Cerebellar cortex (tissue), 1 donor: Measurements from ENCODE around the gene FAM163B.
"Not testable (repeated sequence)": the region's sequence is repeated elsewhere in the genome, so short reads cannot be mapped to it uniquely, and the experiment has no call there.

Experiments
- DNase-seq: peaks from one replicate; pipeline ENCODE4 v3.0.0-alpha.2; 2015; ENCODE audit warnings: low spot score

Gene FAM163B

DNA sequence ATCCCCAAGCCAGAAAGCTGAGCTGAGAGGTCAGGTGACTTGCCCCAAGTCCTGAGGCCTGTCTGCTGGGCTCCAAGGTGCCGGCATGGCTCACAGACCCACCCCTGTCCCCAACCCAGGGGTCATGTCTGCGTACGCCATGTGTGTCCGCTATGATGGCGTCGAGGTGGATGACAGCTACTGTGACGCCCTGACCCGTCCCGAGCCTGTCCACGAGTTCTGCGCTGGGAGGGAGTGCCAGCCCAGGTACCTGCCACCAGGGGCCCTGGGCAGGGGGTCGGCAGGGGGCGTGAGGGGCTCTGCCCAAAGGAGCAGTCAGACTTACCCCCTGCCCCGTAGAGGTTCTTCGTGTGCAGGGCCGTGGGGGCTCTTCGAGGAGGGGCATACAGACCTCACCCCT lies 42.4 kb downstream of the FAM163B start:
- no peak for DNase-seq

DNA sequence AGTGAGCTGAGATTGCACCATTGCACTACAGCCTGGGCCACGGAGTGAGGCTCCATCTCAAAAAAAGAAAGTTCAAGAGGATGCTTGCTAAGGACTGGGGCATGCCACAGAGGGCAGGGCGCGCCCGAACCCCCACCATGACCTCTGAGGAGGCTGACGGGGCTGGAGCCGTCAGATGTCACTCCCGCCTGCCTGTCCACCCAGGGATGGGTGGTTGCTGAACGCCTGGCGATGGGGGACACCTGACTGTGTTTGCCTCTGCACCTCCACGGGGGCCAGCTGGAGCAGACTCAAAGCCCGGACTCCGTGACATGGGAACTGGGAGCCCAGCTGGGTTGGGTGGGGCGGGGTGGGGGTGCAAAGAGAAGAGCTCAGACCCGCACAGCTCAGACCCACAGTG lies 42.8 kb downstream of the FAM163B start:
- no peak for DNase-seq

DNA sequence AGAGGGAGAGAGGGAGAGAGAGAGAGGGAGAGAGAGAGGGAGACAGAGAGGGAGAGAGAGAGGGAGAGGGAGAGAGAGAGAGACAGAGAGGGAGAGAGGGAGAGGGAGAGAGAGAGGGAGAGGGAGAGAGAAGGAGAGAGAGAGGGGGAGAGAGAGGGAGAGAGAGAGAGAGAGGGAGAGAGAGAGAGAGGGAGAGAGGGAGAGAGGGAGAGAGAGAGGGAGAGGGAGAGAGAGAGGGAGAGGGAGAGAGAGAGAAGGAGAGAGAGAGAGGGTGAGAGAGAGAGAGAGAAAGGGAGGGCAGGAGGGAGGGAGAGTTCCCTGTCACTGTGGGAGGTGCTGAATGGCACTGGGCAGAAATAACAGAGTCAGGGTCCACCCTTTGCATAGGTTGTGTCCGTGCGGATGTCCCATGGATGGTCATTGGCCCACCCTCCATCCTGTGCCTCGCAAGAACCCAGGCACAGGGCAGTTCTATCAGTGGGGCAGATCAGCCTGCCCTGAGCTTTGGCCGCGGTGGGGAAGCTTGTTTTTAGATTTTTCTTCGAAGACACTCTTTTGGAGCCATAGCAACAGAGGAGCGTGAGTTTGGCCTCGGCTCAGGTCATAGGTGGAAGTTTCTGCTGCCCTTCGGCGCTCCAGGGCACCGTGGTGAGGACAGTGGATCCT lies 44.6 kb downstream of the FAM163B start:
- DNase-seq, result no peak

DNA sequence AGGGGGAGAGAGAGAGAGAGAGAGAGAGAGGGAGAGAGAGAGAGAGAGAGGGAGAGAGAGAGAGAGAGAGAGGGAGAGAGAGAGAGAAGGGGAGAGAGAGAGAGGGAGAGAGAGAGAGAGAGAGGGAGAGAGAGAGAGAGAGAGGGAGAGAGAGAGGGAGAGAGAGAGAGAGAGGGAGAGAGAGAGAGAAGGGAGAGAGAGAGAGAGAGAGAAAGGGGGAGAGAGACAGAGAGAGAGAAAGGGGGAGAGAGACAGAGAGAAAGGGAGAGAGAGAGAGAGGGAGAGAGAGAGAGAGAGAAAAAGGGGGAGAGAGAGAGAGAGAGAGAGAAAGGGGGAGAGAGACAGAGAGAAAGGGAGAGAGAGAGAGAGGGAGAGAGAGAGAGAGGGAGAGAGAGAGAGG lies 45.4 kb downstream of the FAM163B start:
- DNase-seq, result not testable (repeated sequence)

DNA sequence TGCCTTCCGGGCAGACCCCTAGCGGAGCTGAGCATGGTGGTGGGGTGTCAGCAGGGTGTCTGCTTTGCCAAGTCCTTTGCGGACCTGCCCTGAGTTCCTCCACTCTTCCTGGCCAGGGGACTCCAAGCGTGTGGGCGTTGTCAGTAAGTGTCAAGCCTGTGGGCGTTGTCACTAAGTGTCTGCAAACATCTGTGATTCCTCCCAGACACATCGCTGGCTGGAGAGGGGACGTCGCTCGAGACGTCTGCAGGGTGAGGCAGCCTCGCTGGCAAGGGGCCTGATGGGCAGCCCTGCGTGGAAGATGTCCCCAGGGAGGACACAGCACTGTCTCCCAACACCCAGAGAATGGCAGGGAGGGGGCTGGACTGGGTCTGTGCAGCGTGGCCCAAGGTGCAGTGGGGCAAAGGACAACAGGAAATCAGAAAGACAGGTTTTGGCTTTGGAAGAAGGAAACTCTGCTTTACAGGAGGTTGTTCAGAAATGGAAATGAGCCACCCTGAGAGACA lies 45.8 kb downstream of the FAM163B start:
- no peak for DNase-seq

DNA sequence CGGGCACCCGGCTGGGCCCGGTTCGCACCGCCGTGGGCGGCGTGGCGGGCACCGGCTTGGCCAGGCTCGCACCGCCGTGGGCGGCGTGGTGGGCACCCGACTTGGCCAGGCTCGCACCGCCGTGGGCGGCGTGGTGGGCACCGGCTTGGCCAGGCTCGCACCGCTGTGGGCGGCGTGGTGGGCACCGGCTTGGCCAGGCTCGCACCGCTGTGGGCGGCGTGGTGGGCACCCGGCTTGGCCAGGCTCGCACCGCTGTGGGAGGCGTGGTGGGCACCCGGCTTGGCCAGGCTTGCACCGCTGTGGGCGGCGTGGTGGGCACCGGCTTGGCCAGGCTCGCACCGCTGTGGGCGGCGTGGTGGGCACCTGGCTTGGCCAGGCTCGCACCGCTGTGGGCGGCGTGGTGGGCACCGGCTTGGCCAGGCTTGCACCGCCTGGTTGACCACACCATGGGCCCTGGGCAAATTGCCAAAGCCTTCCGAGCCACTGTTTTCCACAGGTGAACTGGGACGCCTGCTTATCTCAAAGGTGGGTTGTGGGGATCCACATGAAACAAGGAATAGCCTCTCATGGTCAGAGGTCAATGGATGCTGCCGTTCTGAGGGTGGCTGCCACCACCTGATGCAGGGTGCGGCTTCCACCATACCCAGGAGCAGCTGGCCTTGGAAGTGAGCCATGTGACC lies 46.4 kb downstream of the FAM163B start:
- no peak for DNase-seq

DNA sequence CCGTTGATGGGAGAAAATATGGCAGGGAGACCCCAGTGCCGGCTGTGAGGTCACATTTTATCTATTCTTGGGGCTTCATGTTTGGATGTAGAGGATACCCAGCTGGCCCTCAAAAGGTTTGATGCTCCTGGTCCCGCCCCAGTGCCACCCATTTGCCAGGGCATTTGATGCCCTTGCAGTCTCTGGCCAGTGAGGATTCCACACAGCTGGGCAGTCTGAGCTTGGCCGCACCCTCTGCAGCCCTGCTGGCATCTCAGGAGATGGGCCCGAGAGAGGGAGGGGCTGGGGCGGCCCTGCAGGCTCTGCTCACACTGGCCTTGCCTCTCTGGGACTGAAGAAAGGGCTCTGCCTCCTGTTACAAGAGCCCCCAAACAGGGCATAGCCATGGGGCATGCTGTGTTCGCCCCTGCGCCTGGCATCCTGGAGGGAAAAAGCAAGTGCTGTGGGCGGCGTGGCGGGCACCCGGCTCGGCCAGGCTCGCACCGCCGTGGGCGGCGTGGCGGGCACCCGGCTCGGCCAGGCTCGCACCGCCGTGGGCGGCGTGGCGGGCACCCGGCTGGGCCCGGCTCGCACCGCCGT lies 47.1 kb downstream of the FAM163B start:
- no peak for DNase-seq

DNA sequence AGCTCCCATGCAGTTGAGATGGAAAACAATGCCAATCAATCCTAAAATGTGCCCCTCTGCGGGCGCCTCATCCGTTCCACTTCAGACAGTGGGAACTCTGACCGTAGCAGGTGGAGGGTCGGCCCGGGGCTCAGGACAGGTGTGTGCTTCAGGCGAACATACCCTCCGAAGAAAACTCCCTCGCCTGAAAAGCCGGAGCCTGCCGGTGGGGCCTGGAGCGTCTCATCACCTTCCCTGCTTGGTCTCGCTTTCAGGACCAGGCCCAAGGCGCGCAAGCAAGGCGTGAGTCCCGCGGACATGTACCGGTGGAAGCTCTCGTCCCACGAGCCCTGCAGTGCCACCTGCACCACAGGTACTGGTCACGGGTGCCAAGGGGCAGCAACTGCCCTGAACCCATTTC lies 48.2 kb downstream of the FAM163B start:
- no peak for DNase-seq

DNA sequence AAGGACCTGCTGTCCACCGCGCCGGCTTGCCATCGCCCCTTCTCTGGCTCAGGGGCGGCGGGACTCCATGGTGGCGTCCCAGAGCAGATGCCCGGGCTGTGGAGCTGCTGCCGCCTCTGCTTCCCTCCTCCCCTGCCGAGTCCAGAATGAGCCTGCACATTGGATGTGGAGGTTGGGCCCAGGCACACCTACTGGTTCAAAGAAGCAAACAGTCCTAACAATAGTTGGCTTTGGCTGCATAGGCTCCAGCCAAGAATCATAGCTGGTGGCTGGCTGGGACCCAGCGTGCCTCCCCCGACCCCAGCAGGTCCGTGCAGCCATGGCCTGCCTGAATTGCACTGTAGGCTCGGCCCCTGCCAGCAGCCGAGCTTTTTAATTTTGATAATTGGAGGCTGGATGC lies 48.9 kb downstream of the FAM163B start:
- no peak for DNase-seq

DNA sequence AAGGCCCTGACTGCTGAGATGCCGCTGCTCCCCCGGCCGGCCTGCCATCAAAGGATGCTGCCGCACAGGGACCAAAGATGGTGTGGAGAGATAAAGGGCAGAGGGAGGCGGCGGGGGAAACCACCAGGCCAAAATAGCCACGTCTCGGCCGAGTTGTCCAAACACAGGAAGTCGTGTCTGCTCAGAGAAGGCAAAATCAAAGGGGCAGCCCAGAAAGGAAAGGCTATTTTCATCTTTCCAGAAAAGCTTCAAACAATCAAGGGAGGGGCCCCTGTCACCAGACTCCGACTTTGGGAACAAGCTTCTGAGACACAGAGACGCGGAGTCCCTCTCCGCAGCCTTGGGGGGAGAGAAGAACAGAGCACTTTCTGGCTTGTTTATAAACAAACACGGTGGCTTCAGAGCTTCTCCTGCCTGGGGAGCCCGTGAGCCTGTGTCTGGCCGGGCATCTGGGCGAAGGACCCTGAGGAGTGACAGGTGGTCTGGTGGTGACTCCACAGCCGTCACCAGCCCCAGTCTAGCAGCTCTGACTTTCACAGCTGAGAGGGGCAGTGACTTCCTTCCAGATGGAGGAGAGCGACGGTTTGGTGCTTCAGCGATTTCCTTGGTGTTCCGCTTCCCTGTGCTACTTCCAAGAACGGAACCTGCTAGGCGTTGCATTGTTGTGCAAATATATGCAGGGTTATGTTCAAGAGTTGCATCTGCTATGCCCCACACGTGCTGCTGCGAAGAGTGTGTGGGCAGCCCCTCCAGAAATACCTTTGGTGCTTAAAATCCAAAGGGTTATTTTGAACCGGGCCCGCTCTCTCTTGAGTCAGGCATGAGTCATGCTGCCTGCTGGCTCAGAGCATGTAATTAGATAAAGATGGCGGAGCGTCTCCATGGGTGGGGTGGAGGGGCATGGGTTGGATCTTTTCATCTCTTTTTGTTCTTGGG lies 50.7 kb downstream of the FAM163B start:
- DNase-seq, result no peak

DNA sequence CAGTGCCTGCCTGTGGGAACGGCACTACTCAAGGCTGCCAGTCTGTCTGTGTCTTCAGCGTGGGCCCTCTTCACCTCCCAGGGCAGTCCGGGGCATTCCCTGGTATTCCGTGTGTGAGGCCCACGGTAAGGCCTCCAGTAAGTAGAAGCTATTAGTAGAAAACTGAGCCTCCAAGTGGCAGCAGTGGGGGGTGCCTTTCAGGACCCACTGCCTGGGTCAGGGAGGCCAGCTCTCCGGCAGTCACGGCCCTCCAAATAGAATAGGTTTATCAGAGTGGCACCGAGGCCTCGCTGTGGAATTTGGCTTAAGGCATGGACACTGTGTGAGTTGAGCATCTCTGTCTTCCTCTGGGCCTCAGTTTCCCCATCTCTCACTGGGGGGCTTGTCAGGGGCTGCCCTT lies 51.6 kb downstream of the FAM163B start:
- DNase-seq, result no peak

DNA sequence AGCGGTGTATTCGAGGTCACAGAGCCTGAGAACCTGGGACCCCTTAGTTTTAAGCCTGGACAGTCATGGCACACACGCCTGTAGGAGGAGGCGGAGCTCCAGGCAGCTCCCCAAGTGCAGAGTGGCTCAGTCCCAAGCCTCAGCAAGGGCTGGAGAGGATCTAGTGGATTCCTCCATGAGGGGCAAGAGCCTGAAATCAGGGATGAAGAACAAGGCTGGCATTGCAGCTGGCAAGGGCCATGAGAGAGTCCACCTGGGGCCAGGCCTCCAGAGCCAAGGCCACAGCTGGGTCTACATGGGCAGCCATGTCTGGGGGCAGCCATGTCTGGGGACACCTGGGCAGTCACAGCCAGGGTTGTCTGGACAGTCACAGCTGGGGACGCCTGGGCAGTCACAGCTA lies 52.8 kb downstream of the FAM163B start:
- no peak for DNase-seq

DNA sequence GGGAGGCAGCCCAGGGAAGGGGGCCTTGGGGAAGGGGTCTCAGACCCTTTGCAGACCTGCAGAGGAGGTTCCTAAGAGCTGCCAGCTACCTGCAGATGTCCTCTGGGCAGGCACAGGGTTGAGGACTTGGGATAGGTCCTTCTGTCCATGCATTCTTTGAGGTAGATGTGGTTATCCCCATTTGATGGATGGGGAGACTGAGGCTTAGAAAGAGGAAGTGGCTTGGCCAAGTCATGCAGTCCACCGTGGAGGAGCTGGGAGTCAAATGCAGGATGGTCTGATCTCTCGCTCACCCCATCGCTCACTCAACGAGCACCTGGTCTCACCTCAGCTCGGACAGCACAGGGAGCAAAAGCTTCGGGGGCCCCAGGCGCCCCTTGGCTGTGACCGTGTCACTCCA lies 54.5 kb downstream of the FAM163B start:
- no peak for DNase-seq

DNA sequence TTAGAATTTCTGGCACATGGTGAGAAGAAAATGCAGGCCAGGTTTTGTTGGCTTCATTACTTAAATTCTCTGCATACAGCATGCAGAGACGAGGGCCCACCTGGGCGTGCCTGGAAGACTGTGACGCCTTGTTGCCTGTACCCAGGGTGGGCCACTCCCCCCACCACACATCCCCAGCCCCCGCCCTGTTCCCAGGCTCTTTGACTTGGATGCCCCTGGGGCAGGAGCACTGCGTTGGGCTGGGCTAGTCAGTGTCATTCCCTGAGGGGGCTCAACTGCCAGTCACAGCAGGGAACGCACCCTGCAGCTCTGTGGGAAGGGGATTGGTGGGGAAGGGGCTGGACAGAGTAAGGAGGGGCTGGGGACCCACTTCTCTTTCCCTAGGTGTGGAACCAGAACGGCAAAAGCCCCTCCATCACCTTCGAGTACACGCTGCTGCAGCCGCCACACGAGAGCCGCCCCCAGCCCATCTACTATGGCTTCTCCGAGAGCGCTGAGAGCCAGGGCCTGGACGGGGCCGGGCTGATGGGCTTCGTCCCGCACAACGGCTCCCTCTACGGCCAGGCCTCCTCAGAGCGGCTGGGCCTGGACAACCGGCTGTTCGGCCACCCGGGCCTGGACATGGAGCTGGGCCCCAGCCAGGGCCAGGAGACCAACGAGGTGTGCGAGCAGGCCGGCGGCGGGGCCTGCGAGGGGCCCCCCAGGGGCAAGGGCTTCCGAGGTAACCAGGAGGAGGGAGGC lies 55.0 kb downstream of the FAM163B start:
- DNase-seq, result no peak

DNA sequence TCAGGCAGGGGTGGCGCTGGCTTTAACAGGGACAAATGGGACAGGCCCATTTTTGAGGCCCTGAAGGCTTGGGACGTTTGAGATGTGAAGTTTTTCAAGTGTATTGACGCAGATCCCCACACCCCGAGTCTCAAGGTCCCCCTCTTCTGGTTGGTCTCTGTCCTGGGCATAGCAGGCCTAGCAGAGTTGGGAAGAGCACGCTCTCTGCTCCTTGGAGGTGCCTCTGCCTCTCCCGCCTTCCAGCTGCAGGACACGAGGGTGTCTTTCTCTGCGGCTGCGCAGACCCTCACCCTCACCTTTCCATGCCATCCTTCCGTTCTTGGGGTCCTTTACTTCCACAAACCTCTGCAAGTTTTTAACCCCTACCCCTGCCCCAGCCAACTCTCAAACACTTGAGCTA lies 56.1 kb downstream of the FAM163B start:
- DNase-seq, result no peak

DNA sequence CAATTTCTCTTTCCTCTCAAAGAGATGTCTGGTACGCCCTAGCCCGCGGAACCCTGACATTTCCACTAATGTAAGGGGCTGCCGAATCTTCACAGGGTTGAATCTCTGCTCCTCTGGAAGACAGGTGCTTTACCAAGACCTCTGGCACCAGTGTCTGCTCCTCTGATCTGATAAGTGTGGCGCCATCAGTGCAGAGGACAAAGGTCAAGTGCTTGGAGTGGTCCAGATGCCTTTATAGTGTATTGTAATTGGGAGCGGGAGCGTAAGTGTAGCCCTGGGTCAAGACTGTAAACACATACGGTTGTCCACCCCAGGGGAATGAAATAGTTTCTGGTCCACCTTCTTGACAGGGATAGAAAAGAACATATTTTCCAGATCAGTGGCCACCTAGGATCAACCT lies 57.0 kb downstream of the FAM163B start:
- no peak for DNase-seq

DNA sequence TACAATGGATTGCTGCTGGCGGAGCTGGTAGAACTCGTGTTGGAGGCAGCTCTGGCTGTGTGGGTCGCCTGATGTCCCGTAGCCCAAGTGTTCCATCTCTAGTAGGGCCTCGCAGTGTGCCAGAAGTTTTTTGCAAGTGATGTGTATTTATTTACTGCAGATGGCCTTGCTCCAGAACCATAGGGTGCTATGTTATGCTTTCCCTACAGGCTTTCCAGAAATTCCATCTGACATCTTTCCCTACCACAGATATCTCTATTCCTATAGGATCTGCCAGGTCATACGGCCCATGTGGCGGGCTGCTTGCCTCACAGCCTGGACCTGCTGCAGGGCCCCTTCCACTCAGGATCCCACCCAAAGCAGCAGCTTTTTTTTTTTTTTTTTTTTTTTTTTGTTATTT lies 57.7 kb downstream of the FAM163B start:
- DNase-seq, result no peak

DNA sequence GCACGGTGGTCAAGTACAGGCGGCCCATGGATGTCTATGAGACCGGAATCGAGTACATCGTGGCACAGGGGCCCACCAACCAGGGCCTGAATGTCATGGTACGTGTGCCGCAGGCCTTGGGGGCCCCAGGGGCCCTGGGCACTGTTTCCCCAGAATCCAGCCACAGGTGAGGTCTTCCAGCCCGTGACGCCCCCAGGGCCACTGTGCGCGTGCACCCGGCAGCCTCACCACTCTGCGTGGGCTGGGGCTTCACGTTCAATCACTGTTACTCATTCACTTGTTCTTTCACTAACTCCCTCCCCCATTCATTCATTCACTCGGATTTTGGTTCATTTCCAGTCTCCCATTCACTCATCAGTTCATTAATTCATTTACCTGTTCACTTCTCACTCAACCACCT lies 62.1 kb downstream of the FAM163B start:
- no peak for DNase-seq

DNA sequence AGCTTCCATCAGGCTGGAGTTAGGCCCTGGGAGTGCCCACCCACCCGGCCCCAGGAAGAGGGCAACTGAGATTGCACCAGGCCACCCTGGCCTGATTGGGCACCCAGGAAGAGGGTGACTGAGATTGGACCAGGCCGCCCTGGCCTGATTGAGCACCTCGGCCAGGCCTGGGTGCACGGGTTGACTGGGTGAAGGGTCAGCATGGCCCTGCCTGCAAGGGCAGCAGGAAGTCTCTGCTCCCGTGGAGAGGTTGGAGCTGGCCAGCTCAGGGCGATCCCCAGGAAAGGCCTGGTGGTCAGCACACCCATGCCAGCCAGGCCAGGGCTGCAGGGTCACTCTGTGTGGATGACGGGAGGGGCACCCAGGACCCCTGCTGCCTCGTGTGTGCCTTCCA lies 62.9 kb downstream of the FAM163B start:
- no peak for DNase-seq

DNA sequence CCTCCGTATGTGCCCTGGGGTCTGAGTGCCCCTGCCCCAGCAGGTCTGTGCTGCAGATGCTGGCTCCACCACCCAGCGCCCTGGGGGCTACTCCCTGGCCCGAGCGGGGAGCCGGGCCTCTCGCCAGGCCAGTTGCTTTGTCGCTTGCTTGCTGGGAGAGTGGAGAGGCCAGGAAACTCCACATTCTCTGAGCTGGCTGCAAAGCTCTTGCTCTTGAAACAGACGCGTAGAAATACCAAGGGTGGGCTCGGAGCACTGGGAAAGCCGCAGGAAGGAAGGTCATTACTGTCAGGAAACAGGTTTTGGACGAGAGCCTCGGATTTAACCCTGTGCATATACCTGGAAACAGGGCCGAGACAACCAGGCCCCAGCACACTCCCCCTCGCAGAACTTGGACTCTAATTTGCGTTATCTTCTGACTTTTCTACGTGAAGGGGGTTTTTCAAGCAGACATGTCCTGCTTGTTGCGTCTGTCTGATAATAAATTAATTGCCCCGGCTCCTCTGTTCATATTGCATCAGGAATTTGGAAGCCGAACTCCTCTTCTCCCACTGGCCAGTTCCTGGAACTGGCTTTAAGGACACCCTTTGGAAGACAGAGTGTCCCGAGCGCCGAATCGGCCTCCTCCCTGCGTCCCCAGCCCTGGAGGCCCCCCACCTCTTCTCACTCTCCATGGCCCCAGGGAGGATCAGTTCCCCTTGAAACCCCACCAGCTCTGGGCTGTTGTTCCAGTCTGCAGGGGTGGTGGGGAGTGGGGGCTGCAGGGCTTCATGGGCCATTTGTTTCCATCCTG lies 63.5 kb downstream of the FAM163B start:
- DNase-seq, result no peak
